HG03457 (cell line): Measurements from ENCODE around the gene MARCHF3.
A peak's percentile ranks its signal among the peaks of the same experiment; 100 is the strongest.
"Not testable (repeated sequence)": the region's sequence is repeated elsewhere in the genome, so short reads cannot be mapped to it uniquely, and the experiment has no call there.

Source experiments
- ATAC-seq: cut with Tn5 transposase; IDR thresholded peaks from one replicate; pipeline ENCODE4 v1.9.1; 2021; ENCODE audit warnings: moderate number of reproducible peaks; ENCODE audit not compliant: unreplicated experiment

The MARCHF3 gene

GRCh38 chr5:127030259-127031146 lies at the start of gene MARCHF3:
Gene MARCHF3, minus strand, starts transcription at chr5:127030558. Its CDS starts 112,387 bp downstream, at chr5:126918171.
- ATAC-seq, result peak; percentile 95

GRCh38 chr5:127079994-127080491 lies 49.7 kb upstream of the MARCHF3 start:
- ATAC-seq, result no peak

- ATAC-seq, result no peak
Observed at GRCh38 chr5:127077366-127077765, 47.0 kb upstream of the MARCHF3 start.

GRCh38 chr5:127076315-127077129 lies 46.2 kb upstream of the MARCHF3 start:
- ATAC-seq, result no peak

GRCh38 chr5:127074466-127074865 lies 44.1 kb upstream of the MARCHF3 start:
- ATAC-seq, result no peak

- peak; percentile 98 for ATAC-seq
Observed at GRCh38 chr5:127072861-127073846, 42.8 kb upstream of the MARCHF3 start, which contains the start of gene C5orf63. Gene C5orf63, minus strand, starts transcription at chr5:127073502. Its CDS starts 14,507 bp downstream, at chr5:127058995.

GRCh38 chr5:127070243-127070642 lies 39.9 kb upstream of the MARCHF3 start:
- ATAC-seq, result no peak

- no peak for ATAC-seq
Observed at GRCh38 chr5:127068493-127069214, 38.3 kb upstream of the MARCHF3 start.

- ATAC-seq, result no peak
Observed at GRCh38 chr5:127066721-127067120, 36.4 kb upstream of the MARCHF3 start.

GRCh38 chr5:127064253-127064840 lies 34.0 kb upstream of the MARCHF3 start:
- ATAC-seq, result no peak

GRCh38 chr5:127063257-127063913 lies 33.0 kb upstream of the MARCHF3 start:
- no peak for ATAC-seq

- no peak for ATAC-seq
Observed at GRCh38 chr5:127061956-127062355, 31.6 kb upstream of the MARCHF3 start.

GRCh38 chr5:127061537-127061936 lies 31.2 kb upstream of the MARCHF3 start:
- no peak for ATAC-seq

- ATAC-seq, result no peak
Observed at GRCh38 chr5:127060470-127060985, 30.2 kb upstream of the MARCHF3 start.

- ATAC-seq, result no peak
Observed at GRCh38 chr5:127056896-127057295, 26.5 kb upstream of the MARCHF3 start.

- ATAC-seq, result no peak
Observed at GRCh38 chr5:127055880-127056653, 25.7 kb upstream of the MARCHF3 start.

GRCh38 chr5:127053551-127053950 lies 23.2 kb upstream of the MARCHF3 start:
- ATAC-seq, result not testable (repeated sequence)

GRCh38 chr5:127053049-127053448 lies 22.7 kb upstream of the MARCHF3 start:
- no peak for ATAC-seq
